NCI-H1436 (cell line): Measurements from ENCODE around the gene SCRG1.

Experiments
- DNase-seq: peaks from one replicate; lab custom pipeline; 2025; lab: John Stamatoyannopoulos, UW

SCRG1 gene

GRCh38 chr4:173360587-173361221 lies 38.2 kb downstream of the SCRG1 start:
- no peak for DNase-seq

GRCh38 chr4:173357939-173358338 lies 41.0 kb downstream of the SCRG1 start:
- DNase-seq, result peak; percentile 55

- DNase-seq, result no peak
Observed at GRCh38 chr4:173347467-173347866, 51.4 kb downstream of the SCRG1 start.

- DNase-seq, result no peak
Observed at GRCh38 chr4:173346074-173346473, 52.8 kb downstream of the SCRG1 start.

GRCh38 chr4:173345648-173346047 lies 53.3 kb downstream of the SCRG1 start:
- DNase-seq, result no peak

- no peak for DNase-seq
Observed at GRCh38 chr4:173343832-173344397, 55.0 kb downstream of the SCRG1 start.

- no peak for DNase-seq
Observed at GRCh38 chr4:173337463-173337862, 61.5 kb downstream of the SCRG1 start.

- peak; percentile 90 for DNase-seq
Observed at GRCh38 chr4:173334891-173335752, 63.8 kb downstream of the SCRG1 start.
